K562 (cell line): Measurements from ENCODE around the gene RBM15. TPM values are rescaled to one million over a fixed set of nuclear protein-coding genes. Genes with fewer than 3 reads are reported as not detected.

Experiments used
- BCOR ChIP-seq: fragments of 450-650 bp; IDR thresholded peaks from 2 replicates; pipeline ENCODE4 v1.6.1; 2016
- CAMTA2 ChIP-seq: fragments of 250-450 bp; sonication (Bioruptor Pico); conservative IDR thresholded peaks from 2 replicates; pipeline ENCODE4 v1.5.1; 2022
- CBX5 ChIP-seq: IDR thresholded peaks from 2 replicates; pipeline ENCODE4 v1.6.1; 2014; ENCODE audit warnings: low read depth, borderline replicate concordance
- ETV6 ChIP-seq, 3 experiments: fragments of 150-350 bp in 1 of 3; sonication (generic) in 1 of 3; formaldehyde crosslinking in 1 of 3; IDR thresholded peaks; 2 replicates each; pipeline versions ENCODE4 v1.6.1 to v1.8.0; 2014 to 2022; ENCODE audit warnings: borderline replicate concordance in 2 of 3, low read depth in 2 of 3, antibody characterized with exemption in 1 of 3, low read length in 1 of 3, mild to moderate bottlenecking in 1 of 3, missing genetic modification reagents in 1 of 3
- GATAD2A ChIP-seq: fragments of 450-650 bp; IDR thresholded peaks from 2 replicates; pipeline ENCODE4 v1.6.1; 2017
- HNRNPL ChIP-seq: fragments of 200-400 bp; formaldehyde crosslinking; IDR thresholded peaks from 2 replicates; pipeline ENCODE4 v1.6.1; 2017; ENCODE audit warnings: low read depth, mild to moderate bottlenecking, low read length
- KDM4B ChIP-seq, 2 experiments: fragments of 450-650 bp in 1 of 2; sonication (generic) in 1 of 2; IDR thresholded peaks; 2 replicates each; pipeline ENCODE4 v1.6.1; 2016 to 2017; ENCODE audit warnings: borderline replicate concordance in 2 of 2, antibody characterized with exemption in 1 of 2, low read depth in 1 of 2, mild to moderate bottlenecking in 1 of 2
- KLF16 ChIP-seq: IDR thresholded peaks from 2 replicates; pipeline ENCODE4 v1.6.1; 2016; ENCODE audit warnings: antibody characterized with exemption
- NEUROD1 ChIP-seq: fragments of 150-350 bp; IDR thresholded peaks from 2 replicates; pipeline ENCODE4 v1.6.1; 2014; ENCODE audit warnings: borderline replicate concordance, low read length, low read depth; ENCODE audit not compliant: partially characterized antibody
- PML ChIP-seq: IDR thresholded peaks from 2 replicates; pipeline ENCODE4 v1.6.1; 2012; ENCODE audit warnings: low read length, inconsistent platforms
- POLR2A ChIP-seq: fragments of 450-650 bp; conservative IDR thresholded peaks from 2 replicates; pipeline ENCODE4 v1.6.1; 2016
- RBM17 ChIP-seq: fragments of 200-400 bp; formaldehyde crosslinking; IDR thresholded peaks from 2 replicates; pipeline ENCODE4 v1.6.1; 2017; ENCODE audit warnings: low read depth, mild to moderate bottlenecking, low read length, borderline replicate concordance
- RBM22 ChIP-seq: fragments of 200-400 bp; formaldehyde crosslinking; IDR thresholded peaks from 2 replicates; pipeline ENCODE4 v1.6.1; 2018; ENCODE audit warnings: low read length, low read depth; ENCODE audit not compliant: poor library complexity, severe bottlenecking
- SOX6 ChIP-seq: fragments of 450-650 bp; IDR thresholded peaks from 2 replicates; pipeline ENCODE4 v1.6.1; 2014; ENCODE audit warnings: mild to moderate bottlenecking
- TRIM28 ChIP-seq: fragments of 450-650 bp; IDR thresholded peaks from 2 replicates; pipeline ENCODE4 v1.6.1; 2017
- ZC3H4 ChIP-seq: sonication (generic); formaldehyde crosslinking; IDR thresholded peaks from 2 replicates; pipeline ENCODE4 v1.9.0; 2021; ENCODE audit warnings: missing genetic modification reagents, borderline replicate concordance
- ZNF316 ChIP-seq: fragments of 450-650 bp; IDR thresholded peaks from 2 replicates; pipeline ENCODE4 v1.6.1; 2016
- polyA plus RNA-seq, 8 experiments: library from polyadenylated mRNA; depleted of rRNA in 4 of 8; stranded (reverse) in 5 of 8; unstranded in 3 of 8; fragments of >200 nt; fragmentation: Nextera tagmentation in 2 of 8; fragmentation: Illumina TruSeq in 1 of 8; extraction: Ambion mirVana in 2 of 8; extraction: Trizol in 1 of 8; gene quantifications; 2 replicates each; pipeline versions ENCODE4 v1.2.1 to v1.2.3, GENCODE V29; 2011 to 2014; ENCODE audit warnings: inconsistent platforms in 1 of 8, missing spikeins in 1 of 8
- total RNA-seq, 7 experiments: library from RNA; depleted of rRNA in 6 of 7; stranded (reverse); fragments of >200 nt in 6 of 7; fragmentation: Illumina TruSeq in 2 of 7; extraction: Trizol in 2 of 7; gene quantifications; 2 replicates each; pipeline versions ENCODE4 v1.2.1 to v1.2.3, GENCODE V29; 2011 to 2021; ENCODE audit warnings: low replicate concordance in 1 of 7
- TF ChIP-seq, protein P1 (sequence below): fragments of 200-600 bp; sonication (generic); IDR thresholded peaks from one replicate; pipeline ENCODE4 v1.6.1; 2012; ENCODE audit warnings: mild to moderate bottlenecking, low read depth, low read length, inconsistent platforms

The RBM15 gene
- total and polyA plus RNA-seq, 9 of the 15 experiments (the other 6 are each of a cell fraction or from before 2014, with no cell fraction given) = 2.4 to 63.4 (median 28.2) TPM

DNA sequence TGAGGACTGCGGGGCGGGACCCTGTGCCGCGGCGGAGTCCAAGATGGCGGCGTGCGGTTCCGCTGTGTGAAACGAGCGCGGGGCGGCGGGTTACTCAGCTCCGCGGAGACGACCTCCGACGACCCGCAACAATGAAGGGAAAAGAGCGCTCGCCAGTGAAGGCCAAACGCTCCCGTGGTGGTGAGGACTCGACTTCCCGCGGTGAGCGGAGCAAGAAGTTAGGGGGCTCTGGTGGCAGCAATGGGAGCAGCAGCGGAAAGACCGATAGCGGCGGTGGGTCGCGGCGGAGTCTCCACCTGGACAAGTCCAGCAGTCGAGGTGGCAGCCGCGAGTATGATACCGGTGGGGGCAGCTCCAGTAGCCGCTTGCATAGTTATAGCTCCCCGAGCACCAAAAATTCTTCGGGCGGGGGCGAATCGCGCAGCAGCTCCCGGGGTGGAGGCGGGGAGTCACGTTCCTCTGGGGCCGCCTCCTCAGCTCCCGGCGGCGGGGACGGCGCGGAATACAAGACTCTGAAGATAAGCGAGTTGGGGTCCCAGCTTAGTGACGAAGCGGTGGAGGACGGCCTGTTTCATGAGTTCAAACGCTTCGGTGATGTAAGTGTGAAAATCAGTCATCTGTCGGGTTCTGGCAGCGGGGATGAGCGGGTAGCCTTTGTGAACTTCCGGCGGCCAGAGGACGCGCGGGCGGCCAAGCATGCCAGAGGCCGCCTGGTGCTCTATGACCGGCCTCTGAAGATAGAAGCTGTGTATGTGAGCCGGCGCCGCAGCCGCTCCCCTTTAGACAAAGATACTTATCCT lies 430 bp downstream of the RBM15 start (continued):
- no peak for TF ChIP-seq RBM17
- TF ChIP-seq NEUROD1 = no peak
- TF ChIP-seq, protein P1, sequence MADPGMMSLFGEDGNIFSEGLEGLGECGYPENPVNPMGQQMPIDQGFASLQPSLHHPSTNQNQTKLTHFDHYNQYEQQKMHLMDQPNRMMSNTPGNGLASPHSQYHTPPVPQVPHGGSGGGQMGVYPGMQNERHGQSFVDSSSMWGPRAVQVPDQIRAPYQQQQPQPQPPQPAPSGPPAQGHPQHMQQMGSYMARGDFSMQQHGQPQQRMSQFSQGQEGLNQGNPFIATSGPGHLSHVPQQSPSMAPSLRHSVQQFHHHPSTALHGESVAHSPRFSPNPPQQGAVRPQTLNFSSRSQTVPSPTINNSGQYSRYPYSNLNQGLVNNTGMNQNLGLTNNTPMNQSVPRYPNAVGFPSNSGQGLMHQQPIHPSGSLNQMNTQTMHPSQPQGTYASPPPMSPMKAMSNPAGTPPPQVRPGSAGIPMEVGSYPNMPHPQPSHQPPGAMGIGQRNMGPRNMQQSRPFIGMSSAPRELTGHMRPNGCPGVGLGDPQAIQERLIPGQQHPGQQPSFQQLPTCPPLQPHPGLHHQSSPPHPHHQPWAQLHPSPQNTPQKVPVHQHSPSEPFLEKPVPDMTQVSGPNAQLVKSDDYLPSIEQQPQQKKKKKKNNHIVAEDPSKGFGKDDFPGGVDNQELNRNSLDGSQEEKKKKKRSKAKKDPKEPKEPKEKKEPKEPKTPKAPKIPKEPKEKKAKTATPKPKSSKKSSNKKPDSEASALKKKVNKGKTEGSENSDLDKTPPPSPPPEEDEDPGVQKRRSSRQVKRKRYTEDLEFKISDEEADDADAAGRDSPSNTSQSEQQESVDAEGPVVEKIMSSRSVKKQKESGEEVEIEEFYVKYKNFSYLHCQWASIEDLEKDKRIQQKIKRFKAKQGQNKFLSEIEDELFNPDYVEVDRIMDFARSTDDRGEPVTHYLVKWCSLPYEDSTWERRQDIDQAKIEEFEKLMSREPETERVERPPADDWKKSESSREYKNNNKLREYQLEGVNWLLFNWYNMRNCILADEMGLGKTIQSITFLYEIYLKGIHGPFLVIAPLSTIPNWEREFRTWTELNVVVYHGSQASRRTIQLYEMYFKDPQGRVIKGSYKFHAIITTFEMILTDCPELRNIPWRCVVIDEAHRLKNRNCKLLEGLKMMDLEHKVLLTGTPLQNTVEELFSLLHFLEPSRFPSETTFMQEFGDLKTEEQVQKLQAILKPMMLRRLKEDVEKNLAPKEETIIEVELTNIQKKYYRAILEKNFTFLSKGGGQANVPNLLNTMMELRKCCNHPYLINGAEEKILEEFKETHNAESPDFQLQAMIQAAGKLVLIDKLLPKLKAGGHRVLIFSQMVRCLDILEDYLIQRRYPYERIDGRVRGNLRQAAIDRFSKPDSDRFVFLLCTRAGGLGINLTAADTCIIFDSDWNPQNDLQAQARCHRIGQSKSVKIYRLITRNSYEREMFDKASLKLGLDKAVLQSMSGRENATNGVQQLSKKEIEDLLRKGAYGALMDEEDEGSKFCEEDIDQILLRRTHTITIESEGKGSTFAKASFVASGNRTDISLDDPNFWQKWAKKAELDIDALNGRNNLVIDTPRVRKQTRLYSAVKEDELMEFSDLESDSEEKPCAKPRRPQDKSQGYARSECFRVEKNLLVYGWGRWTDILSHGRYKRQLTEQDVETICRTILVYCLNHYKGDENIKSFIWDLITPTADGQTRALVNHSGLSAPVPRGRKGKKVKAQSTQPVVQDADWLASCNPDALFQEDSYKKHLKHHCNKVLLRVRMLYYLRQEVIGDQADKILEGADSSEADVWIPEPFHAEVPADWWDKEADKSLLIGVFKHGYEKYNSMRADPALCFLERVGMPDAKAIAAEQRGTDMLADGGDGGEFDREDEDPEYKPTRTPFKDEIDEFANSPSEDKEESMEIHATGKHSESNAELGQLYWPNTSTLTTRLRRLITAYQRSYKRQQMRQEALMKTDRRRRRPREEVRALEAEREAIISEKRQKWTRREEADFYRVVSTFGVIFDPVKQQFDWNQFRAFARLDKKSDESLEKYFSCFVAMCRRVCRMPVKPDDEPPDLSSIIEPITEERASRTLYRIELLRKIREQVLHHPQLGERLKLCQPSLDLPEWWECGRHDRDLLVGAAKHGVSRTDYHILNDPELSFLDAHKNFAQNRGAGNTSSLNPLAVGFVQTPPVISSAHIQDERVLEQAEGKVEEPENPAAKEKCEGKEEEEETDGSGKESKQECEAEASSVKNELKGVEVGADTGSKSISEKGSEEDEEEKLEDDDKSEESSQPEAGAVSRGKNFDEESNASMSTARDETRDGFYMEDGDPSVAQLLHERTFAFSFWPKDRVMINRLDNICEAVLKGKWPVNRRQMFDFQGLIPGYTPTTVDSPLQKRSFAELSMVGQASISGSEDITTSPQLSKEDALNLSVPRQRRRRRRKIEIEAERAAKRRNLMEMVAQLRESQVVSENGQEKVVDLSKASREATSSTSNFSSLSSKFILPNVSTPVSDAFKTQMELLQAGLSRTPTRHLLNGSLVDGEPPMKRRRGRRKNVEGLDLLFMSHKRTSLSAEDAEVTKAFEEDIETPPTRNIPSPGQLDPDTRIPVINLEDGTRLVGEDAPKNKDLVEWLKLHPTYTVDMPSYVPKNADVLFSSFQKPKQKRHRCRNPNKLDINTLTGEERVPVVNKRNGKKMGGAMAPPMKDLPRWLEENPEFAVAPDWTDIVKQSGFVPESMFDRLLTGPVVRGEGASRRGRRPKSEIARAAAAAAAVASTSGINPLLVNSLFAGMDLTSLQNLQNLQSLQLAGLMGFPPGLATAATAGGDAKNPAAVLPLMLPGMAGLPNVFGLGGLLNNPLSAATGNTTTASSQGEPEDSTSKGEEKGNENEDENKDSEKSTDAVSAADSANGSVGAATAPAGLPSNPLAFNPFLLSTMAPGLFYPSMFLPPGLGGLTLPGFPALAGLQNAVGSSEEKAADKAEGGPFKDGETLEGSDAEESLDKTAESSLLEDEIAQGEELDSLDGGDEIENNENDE = no peak
- peak in 1 of 2 experiments; percentile 20; a peak in 1 of 4 replicates for TF ChIP-seq KDM4B (IDR thresholded peaks at IDR 0.05; ENCODE audit: borderline replicate concordance in 2 of 2, low read depth in 1 of 2)
- 0 out of 2 replicates have a peak, but pooled peaks have one; percentile 37 for TF ChIP-seq BCOR
- 0 out of 2 replicates have a peak, but pooled peaks have one; percentile 13 for TF ChIP-seq ZNF316
- no peak for TF ChIP-seq CBX5
- TF ChIP-seq PML = peak; percentile 84; the same call in 1 of the 2 replicates
- no peak for TF ChIP-seq HNRNPL
- TF ChIP-seq CAMTA2 = no peak
- TF ChIP-seq SOX6 = 0 out of 2 replicates have a peak, but pooled peaks have one; percentile 9
- TF ChIP-seq RBM22 = peak; percentile 48
- peak in 1 of 2 experiments; percentile 5; a peak in 1 of 4 replicates for TF ChIP-seq ETV6 (IDR thresholded peaks at IDR 0.05; ENCODE audit: borderline replicate concordance in 1 of 2, low read depth in 2 of 2, low read length in 1 of 2)
- no peak for TF ChIP-seq ETV6 (CRISPR knock-in tag; IDR thresholded peaks at IDR 0.05; ENCODE audit: borderline replicate concordance)
- TF ChIP-seq TRIM28 = no peak
- no peak for TF ChIP-seq ZC3H4 (CRISPR knock-in tag)
- TF ChIP-seq GATAD2A = no peak
- peak; percentile 99 for TF ChIP-seq POLR2A
- no peak for TF ChIP-seq KLF16
